SK-N-MC (cell line): ENCODE data around the gene NRXN3.

ENCODE experiments used
- EZH2 ChIP-seq: fragments of 200-600 bp; sonication (generic); IDR thresholded peaks from one replicate; pipeline ENCODE4 v1.6.1; 2017; ENCODE audit warnings: antibody characterized with exemption
- FOXP2 ChIP-seq: optimal IDR thresholded peaks from 2 replicates; pipeline ENCODE3; 2011; ENCODE audit warnings: mild to moderate bottlenecking, moderate library complexity; ENCODE audit not compliant: insufficient read depth; ENCODE audit errors: extremely low read length, control extremely low read depth
- POLR2AphosphoS5 ChIP-seq: IDR thresholded peaks from 2 replicates; pipeline ENCODE4 v1.6.1; 2012; ENCODE audit warnings: mild to moderate bottlenecking, low read depth, low read length, borderline replicate concordance

- TF ChIP-seq EZH2: no peak
- no peak for TF ChIP-seq POLR2AphosphoS5
- TF ChIP-seq FOXP2: no peak
These were observed 827.6 kb downstream of the NRXN3 start for GRCh38 chr14:78997811-78998210.
